GM21737 (cell line): ENCODE measurements around the gene METTL5.

Experiments
- ATAC-seq: cut with Tn5 transposase; IDR thresholded peaks from one replicate; pipeline ENCODE4 v1.9.1; 2021; ENCODE audit warnings: mild to moderate bottlenecking, moderate library complexity; ENCODE audit not compliant: unreplicated experiment

Gene METTL5

GRCh38 chr2:169782513-169782912 lies 42.2 kb downstream of the METTL5 start:
- no peak for ATAC-seq

GRCh38 chr2:169781249-169782013 lies 43.3 kb downstream of the METTL5 start:
- ATAC-seq, result no peak

- ATAC-seq, result no peak
Measured at GRCh38 chr2:169778446-169778845, 46.3 kb downstream of the METTL5 start.

- no peak for ATAC-seq
Measured at GRCh38 chr2:169776252-169776761, 48.4 kb downstream of the METTL5 start.

GRCh38 chr2:169775765-169776164 lies 48.9 kb downstream of the METTL5 start:
- no peak for ATAC-seq

GRCh38 chr2:169775354-169775753 lies 49.4 kb downstream of the METTL5 start:
- no peak for ATAC-seq

GRCh38 chr2:169772651-169773050 lies 52.1 kb downstream of the METTL5 start:
- ATAC-seq, result no peak

GRCh38 chr2:169771612-169772011 lies 53.1 kb downstream of the METTL5 start:
- ATAC-seq, result no peak

GRCh38 chr2:169771021-169771420 lies 53.7 kb downstream of the METTL5 start:
- no peak for ATAC-seq

- no peak for ATAC-seq
Measured at GRCh38 chr2:169768262-169768995, 56.3 kb downstream of the METTL5 start.

GRCh38 chr2:169767243-169767888 lies 57.3 kb downstream of the METTL5 start:
- ATAC-seq, result no peak

GRCh38 chr2:169765523-169765922 lies 59.2 kb downstream of the METTL5 start:
- ATAC-seq, result no peak

GRCh38 chr2:169761970-169762292 lies 62.8 kb downstream of the METTL5 start:
- no peak for ATAC-seq
